ENCODE data around the gene TSPAN12. TPM values are rescaled to one million over a fixed set of nuclear protein-coding genes. Genes with fewer than 3 reads are reported as not detected.

Gene TSPAN12
- total and polyA plus RNA-seq, 2 of the 4 experiments (the other 2 are of a cell fraction) = 0.36 to 0.72 TPM

DNA sequence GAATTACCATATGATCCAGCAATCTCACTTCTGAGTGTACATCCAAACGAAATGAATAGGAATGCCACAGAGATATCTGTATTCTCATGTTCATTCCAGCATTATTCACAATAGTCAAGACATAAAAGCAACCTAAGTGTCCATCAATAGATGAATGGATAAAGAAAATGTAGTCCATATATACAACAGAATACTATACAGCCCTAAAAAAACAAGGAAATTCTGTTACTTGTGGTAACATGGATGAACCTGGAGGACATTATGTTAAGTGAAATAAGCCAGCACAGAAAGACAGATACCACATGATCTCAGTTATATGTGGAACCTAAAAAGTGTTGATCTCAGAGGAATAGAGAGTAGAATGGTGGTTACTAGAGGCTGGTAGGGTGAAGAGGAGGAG, 26.7 kb downstream of the TSPAN12 start:
- H3K79me1 ChIP-seq (ENCODE audit: low read depth in 1 of 2, low read length in 2 of 2) = no peaks in the 10 kb centered on the region
- no peak overlapping the region for H2BK5ac ChIP-seq (ENCODE audit: low read depth, low read length, poor library complexity, severe bottlenecking)
- ATAC-seq (ENCODE audit: low read depth) = no peak
- no peak overlapping the region for H3K18ac ChIP-seq (ENCODE audit: low read depth, low read length)
- no peak overlapping the region for H3K27ac ChIP-seq (ENCODE audit: insufficient read depth, low read length)
- H3K27me3 ChIP-seq (ENCODE audit: control insufficient read depth, insufficient read depth, low read length) = no peaks in the 10 kb centered on the region; the same call in 1 of the 2 replicates
- H3K36me3 ChIP-seq (ENCODE audit: control insufficient read depth, insufficient read depth, low read length) = peaks cover 3% of the 10 kb centered on the region
- no peak overlapping the region for H3K14ac ChIP-seq (replicated peaks; ENCODE audit: low read depth, low read length)
- H2BK20ac ChIP-seq (ENCODE audit: low read depth, low read length) = no peak overlapping the region
- TF ChIP-seq BHLHE40 (IDR thresholded peaks at IDR 0.05; ENCODE audit: low read depth, low read length) (no peak), MAZ (IDR thresholded peaks at IDR 0.05; ENCODE audit: borderline replicate concordance, low read depth, low read length) (no peak), NFE2L2 (IDR thresholded peaks at IDR 0.05; ENCODE audit: low read depth, low read length) (no peak), MXI1 (IDR thresholded peaks at IDR 0.05; ENCODE audit: borderline replicate concordance, low read depth, low read length) (no peak), RCOR1 (IDR thresholded peaks at IDR 0.05; ENCODE audit: insufficient replicate concordance, low read length) (no peak)
- TF ChIP-seq, protein P1, sequence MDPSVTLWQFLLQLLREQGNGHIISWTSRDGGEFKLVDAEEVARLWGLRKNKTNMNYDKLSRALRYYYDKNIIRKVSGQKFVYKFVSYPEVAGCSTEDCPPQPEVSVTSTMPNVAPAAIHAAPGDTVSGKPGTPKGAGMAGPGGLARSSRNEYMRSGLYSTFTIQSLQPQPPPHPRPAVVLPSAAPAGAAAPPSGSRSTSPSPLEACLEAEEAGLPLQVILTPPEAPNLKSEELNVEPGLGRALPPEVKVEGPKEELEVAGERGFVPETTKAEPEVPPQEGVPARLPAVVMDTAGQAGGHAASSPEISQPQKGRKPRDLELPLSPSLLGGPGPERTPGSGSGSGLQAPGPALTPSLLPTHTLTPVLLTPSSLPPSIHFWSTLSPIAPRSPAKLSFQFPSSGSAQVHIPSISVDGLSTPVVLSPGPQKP (IDR thresholded peaks at IDR 0.05; ENCODE audit: borderline replicate concordance, low read depth, low read length) = no peak
- TF ChIP-seq, protein P2, sequence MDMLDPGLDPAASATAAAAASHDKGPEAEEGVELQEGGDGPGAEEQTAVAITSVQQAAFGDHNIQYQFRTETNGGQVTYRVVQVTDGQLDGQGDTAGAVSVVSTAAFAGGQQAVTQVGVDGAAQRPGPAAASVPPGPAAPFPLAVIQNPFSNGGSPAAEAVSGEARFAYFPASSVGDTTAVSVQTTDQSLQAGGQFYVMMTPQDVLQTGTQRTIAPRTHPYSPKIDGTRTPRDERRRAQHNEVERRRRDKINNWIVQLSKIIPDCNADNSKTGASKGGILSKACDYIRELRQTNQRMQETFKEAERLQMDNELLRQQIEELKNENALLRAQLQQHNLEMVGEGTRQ (IDR thresholded peaks at IDR 0.05; ENCODE audit: low read depth, low read length) = no peak
- H3K9ac ChIP-seq (ENCODE audit: low read depth, low read length) = no peak overlapping the region
- ChIA-PET CTCF (interaction anchor here (1.0 to 1.3 kb wide), 2 partner anchors 21 to 25 kb away, joined by 3 read pairs; no protein-coding TSS in a partner anchor), POLR2A (ENCODE audit: unreplicated experiment) (no interaction called here)
- no peak overlapping the region for H3K4me3 ChIP-seq (ENCODE audit: insufficient read depth, low read depth, low read length)
- no peaks in the 10 kb centered on the region for H3K9me3 ChIP-seq (ENCODE audit: control insufficient read depth, insufficient read depth, low read length)
- no peak overlapping the region for H3K23ac ChIP-seq (ENCODE audit: low read depth, low read length)
- no peak overlapping the region for H2AFZ ChIP-seq (replicated peaks; ENCODE audit: low read length, poor library complexity)
- H3K4me1 ChIP-seq (ENCODE audit: control insufficient read depth, insufficient read depth, low read length) = peaks cover 11% of the 10 kb centered on the region
- WGBS, 2 experiments (ENCODE audit: extremely low coverage in 2 of 2, insufficient read length in 1 of 2) = no CpG with 5 or more reads among the region's 1 CpG
- H2BK120ac ChIP-seq (ENCODE audit: low read depth, low read length) = no peak overlapping the region
- H2AK9ac ChIP-seq (replicated peaks; ENCODE audit: low read depth, low read length, poor library complexity) = no peak overlapping the region
- no peak overlapping the region for H2BK15ac ChIP-seq (ENCODE audit: low read depth, low read length)
- BruUV-seq (replicated peaks) = no TSS peak
- no peak overlapping the region for H4K5ac ChIP-seq (ENCODE audit: low read depth, low read length)
- H4K91ac ChIP-seq (ENCODE audit: insufficient read depth, low read depth, low read length) = no peak overlapping the region
- dilution Hi-C loops (cut with HindIII; ENCODE audit: low sequenced_read_pairs, unreplicated experiment) (no loop called here), in situ Hi-C loops (cut with MboI; ENCODE audit: low sequenced_read_pairs) (no loop called here), intact Hi-C loops (cut with micrococcal nuclease) (no loop called here)
- no peaks in the 10 kb centered on the region for H4K20me1 ChIP-seq (ENCODE audit: insufficient read depth, low read length)
- no peak overlapping the region for H4K8ac ChIP-seq (ENCODE audit: low read depth in 2 of 2, low read length in 2 of 2)
- DNase-seq = no peak
- H3K9me1 ChIP-seq (ENCODE audit: insufficient read depth, low read length) = peaks cover 5% of the 10 kb centered on the region
- no peak overlapping the region for H3K56ac ChIP-seq (ENCODE audit: extremely low read depth, insufficient read depth, low read length)
- no peak overlapping the region for H2AK5ac ChIP-seq (ENCODE audit: low read depth, low read length)
- H3K4me2 ChIP-seq (ENCODE audit: low read depth, low read length) = no peak overlapping the region
- no peak overlapping the region for H3K4ac ChIP-seq (ENCODE audit: low read depth, low read length)
